HG02678 (cell line): Measurements from ENCODE around the gene MON1B.
"Not testable (repeated sequence)": the region's sequence is repeated elsewhere in the genome, so short reads cannot be mapped to it uniquely, and the experiment has no call there.

ENCODE experiments used
- ATAC-seq: cut with Tn5 transposase; IDR thresholded peaks from one replicate; pipeline ENCODE4 v1.9.1; 2021; ENCODE audit warnings: mild to moderate bottlenecking, moderate library complexity; ENCODE audit not compliant: unreplicated experiment

The MON1B gene

GRCh38 chr16:77190478-77191258 lies at the start of gene MON1B:
Gene MON1B (plus strand): TSS chr16:77191190. CDS start chr16:77191486, 296 bp downstream.
- ATAC-seq: peak; percentile 95

GRCh38 chr16:77143364-77143763 lies 47.6 kb upstream of the MON1B start:
- no peak for ATAC-seq

GRCh38 chr16:77148121-77148520 lies 42.9 kb upstream of the MON1B start:
- no peak for ATAC-seq

- no peak for ATAC-seq
Observed at GRCh38 chr16:77157346-77158058, 33.5 kb upstream of the MON1B start.

- no peak for ATAC-seq
Observed at GRCh38 chr16:77158293-77158692, 32.7 kb upstream of the MON1B start.

- ATAC-seq: no peak
Observed at GRCh38 chr16:77165006-77165405, 26.0 kb upstream of the MON1B start.

- not testable (repeated sequence) for ATAC-seq
Observed at GRCh38 chr16:77165536-77166236, 25.3 kb upstream of the MON1B start.

GRCh38 chr16:77166726-77167125 lies 24.3 kb upstream of the MON1B start:
- no peak for ATAC-seq

- ATAC-seq: no peak
Observed at GRCh38 chr16:77168901-77169300, 22.1 kb upstream of the MON1B start.

- peak; percentile 54 for ATAC-seq
Observed at GRCh38 chr16:77169650-77170236, 21.2 kb upstream of the MON1B start.

- ATAC-seq: no peak
Observed at GRCh38 chr16:77170805-77171204, 20.2 kb upstream of the MON1B start.

- peak; percentile 88 for ATAC-seq
Observed at GRCh38 chr16:77171745-77172635, 19.0 kb upstream of the MON1B start.

- no peak for ATAC-seq
Observed at GRCh38 chr16:77172951-77173350, 18.0 kb upstream of the MON1B start.

- ATAC-seq: no peak
Observed at GRCh38 chr16:77183137-77183536, 7.9 kb upstream of the MON1B start.

GRCh38 chr16:77186298-77186697 lies 4.7 kb upstream of the MON1B start:
- not testable (repeated sequence) for ATAC-seq

- ATAC-seq: no peak
Observed at GRCh38 chr16:77190190-77190477, 856 bp upstream of the MON1B start.

GRCh38 chr16:77191259-77191969 lies 424 bp downstream of the MON1B start:
- ATAC-seq: no peak

- no peak for ATAC-seq
Observed at GRCh38 chr16:77193377-77193776, 2.4 kb downstream of the MON1B start.

- ATAC-seq: no peak
Observed at GRCh38 chr16:77194295-77195231, 3.6 kb downstream of the MON1B start.
